Midbrain (tissue), 1 donor: ENCODE data around the gene RXRG.
A peak's percentile ranks its signal among the peaks of the same experiment; 100 is the strongest.

Source experiments
- DNase-seq: peaks from one replicate; lab custom pipeline; 2025; lab: John Stamatoyannopoulos, UW

The RXRG gene

DNA sequence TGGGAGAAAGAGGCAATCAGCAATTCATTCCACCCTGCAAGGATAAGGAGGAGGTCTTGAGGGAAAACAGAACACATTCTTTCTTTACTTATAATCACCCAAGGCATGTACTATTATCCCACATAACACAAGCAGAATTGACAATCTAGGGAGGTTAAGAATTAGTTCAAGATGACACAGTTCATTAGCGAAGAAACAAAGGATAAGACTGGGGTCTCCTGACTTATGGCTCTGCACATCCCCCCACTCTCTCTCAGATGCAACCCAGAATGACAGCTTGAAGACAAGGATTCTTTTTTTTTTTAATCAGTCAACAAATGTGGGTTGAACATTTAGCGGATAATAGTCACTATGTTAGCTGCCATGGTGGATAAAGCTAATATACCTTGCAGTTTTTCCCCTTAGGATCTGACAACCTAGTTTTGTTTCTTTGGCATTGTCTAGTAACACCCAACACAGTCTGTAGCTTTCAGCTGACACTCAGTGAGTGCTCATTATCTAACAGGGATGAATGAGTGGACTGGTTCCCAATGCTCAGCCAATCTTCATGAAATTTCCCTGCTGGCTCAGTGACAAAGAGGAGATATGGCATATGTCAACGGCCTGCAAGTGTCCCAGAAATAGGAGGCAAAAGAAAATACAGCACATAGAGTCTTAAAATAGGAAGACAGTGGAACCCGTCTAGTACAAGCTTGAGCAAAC, 35.1 kb downstream of the RXRG start:
- no peak for DNase-seq

DNA sequence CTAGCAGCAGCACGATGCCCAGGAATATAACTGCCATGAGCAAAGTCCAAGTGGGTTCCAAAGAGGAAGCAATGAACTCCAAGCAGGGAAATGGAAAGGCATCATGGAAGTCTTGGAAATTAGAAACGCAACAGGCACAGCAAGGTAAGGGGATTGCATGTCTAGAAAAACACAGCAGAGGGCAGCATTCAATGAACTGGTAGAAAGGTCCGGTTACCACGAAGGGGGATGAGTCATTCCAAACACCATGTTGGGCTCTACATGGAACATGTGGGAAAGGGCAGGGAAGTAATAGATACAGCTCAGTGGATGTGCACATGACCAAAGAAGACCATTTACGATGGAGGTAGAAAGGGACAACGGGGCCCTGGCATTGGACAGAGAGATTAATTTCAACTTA, 36.4 kb downstream of the RXRG start:
- no peak for DNase-seq

DNA sequence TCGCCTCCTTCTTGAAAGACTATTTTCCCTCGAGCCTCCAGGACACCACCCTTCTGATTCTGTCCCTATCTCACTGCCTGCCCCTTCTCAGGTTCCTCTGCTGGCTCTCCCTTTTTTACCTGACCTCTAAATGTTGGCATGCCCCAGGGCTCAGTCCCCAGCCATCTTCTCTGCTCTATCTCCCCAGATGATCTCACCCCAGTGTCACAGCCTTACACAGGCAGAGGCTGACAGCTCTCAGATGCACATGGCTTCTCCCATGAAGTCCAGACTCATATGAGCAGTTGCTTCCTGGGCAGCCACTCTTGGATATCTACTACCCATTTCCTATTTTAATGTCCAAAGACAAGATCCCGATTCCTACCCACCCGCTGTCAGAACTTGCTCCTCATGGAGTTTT, 37.5 kb downstream of the RXRG start:
- no peak for DNase-seq

- DNase-seq: peak; percentile 25
These were observed 41.0 kb downstream of the RXRG start for GRCh38 chr1:165403835-165404482.

DNA sequence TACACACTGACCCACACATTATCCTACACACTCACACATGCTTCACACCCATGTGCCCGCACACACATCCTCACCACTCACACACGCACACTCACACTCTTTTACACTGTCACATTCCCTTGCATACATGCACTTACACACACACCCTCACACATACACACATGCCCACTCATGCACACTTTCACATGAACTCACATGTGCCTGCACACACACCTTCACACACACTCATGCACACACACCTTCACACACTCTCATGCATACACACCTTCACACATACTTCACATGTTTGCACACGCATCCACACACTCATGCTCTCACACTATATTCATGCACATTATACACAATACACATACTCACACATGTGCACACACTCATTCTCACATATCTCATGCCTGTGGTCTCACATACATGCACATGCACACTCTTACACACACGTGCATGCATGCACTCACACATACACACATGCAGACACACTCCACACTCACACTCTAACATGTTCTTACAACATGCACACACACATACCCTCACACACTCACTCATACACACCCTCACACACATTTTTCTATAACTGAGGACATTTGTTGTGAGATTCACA, 42.3 kb downstream of the RXRG start:
- DNase-seq: no peak

DNA sequence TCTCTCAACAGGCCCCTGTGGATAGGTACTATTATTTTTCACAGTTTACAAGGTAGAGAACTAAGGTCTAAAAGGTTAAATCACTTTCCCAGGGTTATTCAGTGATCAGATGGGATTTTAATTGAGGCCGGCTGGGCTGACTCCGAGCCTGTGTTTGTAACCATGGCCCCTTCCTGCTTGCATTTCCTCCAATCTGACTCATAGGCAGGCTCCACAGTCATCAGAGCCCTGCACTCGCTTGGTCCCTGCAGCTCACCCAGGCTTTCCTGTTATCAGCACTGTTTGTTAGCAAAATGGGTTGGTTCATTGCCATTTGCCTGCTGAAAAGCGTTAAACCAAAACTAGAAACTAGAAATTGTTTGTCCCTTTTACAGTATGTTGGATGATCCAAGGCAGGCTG, 47.0 kb downstream of the RXRG start:
- DNase-seq: no peak

DNA sequence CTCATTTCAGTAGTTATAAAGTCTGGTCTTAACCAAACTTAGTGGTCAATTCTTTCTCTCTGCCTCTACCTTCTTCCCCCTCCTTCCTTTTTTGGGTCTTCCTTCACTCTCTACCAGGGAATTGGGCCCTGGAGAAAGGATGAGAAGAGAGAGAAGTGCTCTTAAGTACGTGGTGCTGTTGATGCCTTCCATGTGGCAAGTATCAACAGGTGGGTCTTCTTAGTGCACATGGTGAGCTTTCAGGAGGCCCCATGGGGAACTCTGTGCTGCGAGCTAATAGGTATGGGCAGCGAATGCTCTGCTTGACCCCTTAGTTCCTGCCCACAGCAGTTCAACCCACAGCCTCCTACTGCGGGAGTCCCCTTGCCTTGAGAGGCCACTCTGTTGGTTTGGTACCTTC, 49.0 kb downstream of the RXRG start:
- DNase-seq: no peak

- DNase-seq: no peak
These were observed 49.4 kb downstream of the RXRG start for GRCh38 chr1:165395478-165395877.

- DNase-seq: peak; percentile 79
These were observed 52.0 kb downstream of the RXRG start for GRCh38 chr1:165392634-165393571.

- no peak for DNase-seq
These were observed 55.3 kb downstream of the RXRG start for GRCh38 chr1:165389609-165390008.

DNA sequence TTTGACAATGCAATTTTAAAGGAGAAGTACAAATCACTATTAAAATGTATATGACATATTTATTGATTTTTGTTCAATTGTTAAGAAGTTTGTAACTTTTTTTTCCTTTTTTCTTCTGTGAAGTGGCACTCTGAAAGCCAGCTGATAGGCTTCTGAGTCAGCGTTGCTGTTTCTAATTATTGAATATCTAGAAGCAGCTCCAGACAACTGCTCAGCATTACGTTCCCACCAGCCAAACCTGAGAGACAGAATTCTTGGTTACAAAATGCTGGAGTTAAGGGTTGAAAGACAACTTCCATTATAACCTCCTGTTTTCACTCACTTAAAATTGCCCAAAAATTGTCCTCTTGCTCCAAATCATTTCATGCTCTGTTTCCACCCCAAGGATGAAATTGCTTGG, 57.0 kb downstream of the RXRG start:
- DNase-seq: no peak

DNA sequence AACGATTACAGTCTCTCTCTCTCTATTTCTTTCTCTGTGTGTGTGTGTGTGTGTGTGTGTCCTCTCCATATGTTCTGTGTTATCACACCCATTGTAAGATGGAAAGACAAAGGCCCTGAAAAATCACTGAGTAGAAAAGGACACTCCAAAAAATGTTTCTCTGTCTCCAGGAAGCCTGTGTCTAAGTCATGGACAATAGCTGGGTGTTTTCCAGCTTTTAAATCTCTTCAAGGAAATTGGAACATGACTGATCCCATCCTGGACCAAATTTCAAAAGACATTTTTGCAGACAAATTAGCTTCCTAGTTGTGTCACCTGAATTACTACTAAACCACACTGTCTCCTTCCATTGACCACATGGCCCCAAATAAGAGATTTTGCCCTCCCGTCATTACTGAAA, 57.4 kb downstream of the RXRG start:
- no peak for DNase-seq

- peak; percentile 33 for DNase-seq
These were observed 61.1 kb downstream of the RXRG start for GRCh38 chr1:165383599-165384405.

DNA sequence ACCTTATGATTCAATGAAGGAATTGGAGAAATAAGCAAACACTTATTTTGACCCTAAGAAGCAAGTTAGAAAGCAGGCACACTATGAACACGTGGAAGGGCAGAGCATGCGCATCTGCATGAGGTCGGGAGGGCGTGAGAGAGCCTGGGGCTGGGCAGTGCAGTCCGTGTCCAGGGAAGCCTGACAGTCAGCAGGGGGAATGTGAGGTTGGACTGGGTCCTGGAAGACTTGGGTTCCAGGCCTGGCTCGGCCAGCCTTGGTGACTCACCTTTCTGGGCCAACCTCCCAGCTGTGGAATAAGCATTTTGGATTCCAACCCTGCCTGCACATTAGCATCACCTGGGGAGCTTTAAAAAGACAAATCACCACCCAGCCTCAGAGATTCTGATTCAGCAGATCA, 61.9 kb downstream of the RXRG start:
- DNase-seq: peak; percentile 67

DNA sequence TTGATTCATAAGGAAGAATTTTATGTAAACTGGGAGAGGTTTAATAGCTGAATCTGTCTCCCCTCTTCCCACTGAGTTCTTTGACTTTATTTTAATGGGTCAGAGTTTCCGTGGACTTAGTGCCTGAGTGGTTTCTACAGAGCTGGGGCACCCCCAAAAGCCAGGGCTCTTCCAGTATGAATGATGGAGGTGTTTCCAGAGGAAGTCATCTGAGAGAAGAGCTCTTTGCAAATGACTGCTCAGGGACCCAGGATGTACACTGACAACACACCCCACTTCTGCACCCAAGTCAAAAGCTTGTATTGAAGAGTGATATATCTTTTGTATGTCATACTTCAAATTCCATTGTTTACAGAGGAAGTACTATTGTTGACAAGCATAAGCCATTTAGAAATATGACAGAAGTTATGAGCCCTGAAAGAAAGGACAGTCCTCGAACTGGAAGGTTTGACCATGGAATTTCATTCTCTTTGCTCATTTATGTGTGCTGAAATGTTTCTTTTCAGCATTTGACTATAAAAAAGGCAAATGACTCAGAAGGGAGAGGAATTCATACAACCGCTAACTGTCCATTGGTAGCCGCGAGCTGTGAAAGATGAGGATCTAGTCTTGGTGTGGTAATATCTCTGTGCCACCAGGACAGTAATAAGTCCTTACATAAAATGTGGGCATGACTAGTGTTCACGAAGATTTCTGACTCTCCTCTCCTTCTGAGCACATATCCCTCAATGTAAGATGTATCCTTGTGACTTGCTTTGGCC, 63.0 kb downstream of the RXRG start:
- no peak for DNase-seq

DNA sequence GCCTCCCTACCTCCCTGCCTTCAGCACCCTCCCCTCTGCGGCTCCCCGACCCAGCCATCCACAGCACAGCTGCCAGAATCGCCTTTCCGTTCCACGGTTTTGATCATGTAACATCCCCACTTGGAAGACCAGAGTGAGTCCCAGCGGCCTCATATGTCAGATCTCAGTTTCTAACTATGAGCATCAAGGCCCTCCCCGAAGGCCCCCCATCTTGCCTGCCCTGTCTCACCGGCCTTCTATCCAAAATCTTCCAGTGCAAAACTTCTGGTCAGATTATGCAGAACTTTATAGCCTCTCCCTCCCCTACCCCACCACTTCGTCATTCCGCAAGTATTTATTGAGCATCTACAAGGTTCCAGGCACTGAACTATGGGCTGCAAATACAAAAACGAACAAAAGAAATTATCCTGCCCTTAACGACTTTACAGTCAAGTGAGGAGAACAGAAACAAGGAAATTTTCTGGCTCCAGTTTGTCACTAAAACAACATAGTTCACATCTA, 68.1 kb downstream of the RXRG start:
- DNase-seq: no peak

DNA sequence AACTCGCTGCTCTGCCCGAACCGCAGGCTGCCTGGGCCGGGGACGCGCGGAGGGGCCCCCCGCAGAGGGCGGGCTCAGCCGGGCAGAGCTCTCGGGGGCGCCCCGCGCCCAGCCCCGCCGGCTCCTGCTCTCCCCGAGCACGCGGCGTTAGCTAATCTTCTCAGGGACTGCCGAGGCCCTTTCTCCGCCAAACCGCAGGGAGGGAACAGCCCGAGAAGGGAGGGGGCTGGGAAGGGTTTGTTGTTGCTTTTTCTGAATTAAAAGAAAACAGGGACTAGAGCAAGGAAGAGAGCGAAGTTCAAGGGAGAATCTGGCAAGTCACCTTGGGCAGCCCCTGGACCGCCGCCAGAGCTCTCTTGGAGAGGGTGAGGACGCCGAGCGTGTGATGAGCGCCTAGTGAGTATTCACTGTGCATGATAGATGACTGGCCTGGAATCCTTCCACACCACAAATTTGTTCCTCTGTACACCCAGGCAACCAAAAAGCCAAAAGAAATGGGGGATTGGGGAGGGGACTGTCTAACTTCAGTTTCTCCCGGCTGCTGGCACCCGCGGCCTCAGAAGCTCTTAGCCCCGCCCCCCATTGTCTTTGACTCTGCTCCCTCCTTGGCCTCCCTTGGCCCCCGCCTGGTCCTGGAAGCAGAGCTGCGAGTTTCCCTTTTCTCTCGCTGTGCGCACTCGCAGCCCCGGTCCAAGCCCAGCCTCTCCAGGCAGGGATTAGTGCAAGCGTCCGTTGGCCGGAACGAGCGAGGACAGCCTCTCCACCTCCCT, 68.7 kb downstream of the RXRG start:
- DNase-seq: peak; percentile 89

GRCh38 chr1:165375623-165376022, 69.3 kb downstream of the RXRG start:
- DNase-seq: no peak

DNA sequence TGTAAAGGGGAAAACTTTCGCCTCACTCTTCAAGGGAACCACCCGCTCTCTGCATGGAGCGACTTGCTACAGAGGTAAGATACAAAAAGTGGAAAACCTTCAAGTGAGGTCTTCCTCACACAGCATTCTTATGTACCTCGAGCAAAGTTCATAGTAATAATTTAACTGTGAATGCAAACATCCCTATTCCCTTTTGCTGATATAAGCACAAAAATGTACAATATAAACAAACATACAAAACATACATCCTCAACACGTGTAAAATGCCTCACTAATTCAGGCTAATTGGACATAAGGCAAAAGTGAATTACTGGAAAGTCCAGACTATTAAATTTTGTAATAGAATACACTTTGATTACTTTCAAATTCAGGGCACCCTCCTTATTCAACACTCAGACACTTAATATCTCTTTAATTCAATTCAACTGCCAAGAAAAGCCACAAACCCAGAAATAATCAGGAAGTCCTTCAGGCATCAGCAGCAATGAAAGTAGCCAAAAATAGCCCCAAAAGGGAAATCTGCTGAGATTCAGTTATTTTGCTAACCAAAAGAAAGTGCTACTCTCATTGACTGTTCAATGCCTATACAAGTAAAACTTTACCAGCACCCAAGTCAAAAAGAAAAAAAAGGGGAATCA, 73.2 kb downstream of the RXRG start:
- DNase-seq: no peak
